ENCODE measurements around the gene HSD11B2. TPM values are rescaled to one million over a fixed set of nuclear protein-coding genes. Genes with fewer than 3 reads are reported as not detected.

The HSD11B2 gene
- total RNA-seq, 1 experiment from 2014 or later: 33.5 TPM

- Histone ChIP-seq H3K9me3 (ENCODE audit: control insufficient read depth, low read depth, low read length) (no peaks in the 10 kb centered on the region), H3K79me2 (ENCODE audit: insufficient read depth, low read length) (0 out of 2 replicates have a peak, but pooled peaks cover 3% of the 10 kb centered on the region), H3K23ac (ENCODE audit: insufficient read length, low read depth, low read length) (no peak overlapping the region), H2BK15ac (ENCODE audit: low read depth, low read length) (no peak overlapping the region), H4K8ac (replicated peaks; ENCODE audit: insufficient read length, low read depth, low read length) (no peak overlapping the region), H4K20me1 (ENCODE audit: control insufficient read depth, insufficient read depth, insufficient read length) (no peaks in the 10 kb centered on the region), H3K27me3 (ENCODE audit: insufficient read depth, low read length) (no peaks in the 10 kb centered on the region), H2AK5ac (ENCODE audit: insufficient read length, low read length) (no peak overlapping the region), H2AFZ (ENCODE audit: low read length) (no peak overlapping the region), H4K5ac (ENCODE audit: insufficient read length, low read depth, low read length) (no peak overlapping the region), H3K23me2 (ENCODE audit: insufficient read length, low read depth, low read length, poor library complexity, severe bottlenecking) (no peaks in the 10 kb centered on the region), H3K4ac (ENCODE audit: low read depth, low read length) (no peak overlapping the region), H3K4me1 (ENCODE audit: insufficient read depth, low read length) (no peaks in the 10 kb centered on the region), H3K9ac (ENCODE audit: extremely low read depth, insufficient read length, low read length) (no peak overlapping the region), H3K79me1 (ENCODE audit: insufficient read depth, low read depth, low read length, poor library complexity, severe bottlenecking) (peaks cover 5% of the 10 kb centered on the region), H3K14ac (ENCODE audit: insufficient read depth, low read length) (peak overlapping the region; percentile 13; the same call in 1 of the 2 replicates), H3K56ac (ENCODE audit: insufficient read length, low read depth, low read length) (no peak overlapping the region), H3K4me2 (ENCODE audit: insufficient read depth, insufficient read length, low read length) (no peak overlapping the region), H3K18ac (ENCODE audit: insufficient read length, low read depth, low read length) (no peak overlapping the region), H2BK20ac (ENCODE audit: low read depth, low read length, poor library complexity, severe bottlenecking) (no peak overlapping the region), H2BK5ac (ENCODE audit: insufficient read length, low read length) (no peak overlapping the region), H3K27ac (ENCODE audit: insufficient read length, low read depth, low read length) (no peak overlapping the region), H2BK12ac (ENCODE audit: insufficient read length, low read depth, low read length) (no peak overlapping the region), H3T11ph (ENCODE audit: low read length) (no peak overlapping the region), H4K91ac (ENCODE audit: insufficient read length, low read depth, low read length) (no peak overlapping the region), H2BK120ac (ENCODE audit: low read depth, low read length, poor library complexity, severe bottlenecking) (no peak overlapping the region)
- Mint-ChIP-seq H3K36me3 (ENCODE audit: insufficient read depth in 1 of 3, low read depth in 3 of 3) (no peaks in the 10 kb centered on the region), H3K9me3 (no peaks in the 10 kb centered on the region), H3K4me3 (no peak overlapping the region), H3K4me1 (peaks cover 3 to 4% of the 10 kb centered on the region in 2 experiments), H3K27ac (no peak overlapping the region), H3K27me3 (ENCODE audit: low read depth) (no peaks in the 10 kb centered on the region)
- no peak for DNase-seq
- no CpG with 5 or more reads among the region's 7 CpGs for WGBS (ENCODE audit: extremely low coverage, insufficient read length, low lambda C conversion rate)
- TF ChIP-seq, protein P1, sequence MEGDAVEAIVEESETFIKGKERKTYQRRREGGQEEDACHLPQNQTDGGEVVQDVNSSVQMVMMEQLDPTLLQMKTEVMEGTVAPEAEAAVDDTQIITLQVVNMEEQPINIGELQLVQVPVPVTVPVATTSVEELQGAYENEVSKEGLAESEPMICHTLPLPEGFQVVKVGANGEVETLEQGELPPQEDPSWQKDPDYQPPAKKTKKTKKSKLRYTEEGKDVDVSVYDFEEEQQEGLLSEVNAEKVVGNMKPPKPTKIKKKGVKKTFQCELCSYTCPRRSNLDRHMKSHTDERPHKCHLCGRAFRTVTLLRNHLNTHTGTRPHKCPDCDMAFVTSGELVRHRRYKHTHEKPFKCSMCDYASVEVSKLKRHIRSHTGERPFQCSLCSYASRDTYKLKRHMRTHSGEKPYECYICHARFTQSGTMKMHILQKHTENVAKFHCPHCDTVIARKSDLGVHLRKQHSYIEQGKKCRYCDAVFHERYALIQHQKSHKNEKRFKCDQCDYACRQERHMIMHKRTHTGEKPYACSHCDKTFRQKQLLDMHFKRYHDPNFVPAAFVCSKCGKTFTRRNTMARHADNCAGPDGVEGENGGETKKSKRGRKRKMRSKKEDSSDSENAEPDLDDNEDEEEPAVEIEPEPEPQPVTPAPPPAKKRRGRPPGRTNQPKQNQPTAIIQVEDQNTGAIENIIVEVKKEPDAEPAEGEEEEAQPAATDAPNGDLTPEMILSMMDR (conservative IDR thresholded peaks at IDR 0.05): no peak
Observed at GRCh38 chr16:67470359-67470758, 39.4 kb downstream of the HSD11B2 start.

All from H9 (cell line).